GM18505 (cell line): ENCODE results near the gene UBE2K.
"Not testable (repeated sequence)": the region's sequence is repeated elsewhere in the genome, so short reads cannot be mapped to it uniquely, and the experiment has no call there.

ENCODE experiments used
- ATAC-seq: cut with Tn5 transposase; IDR thresholded peaks from one replicate; pipeline ENCODE4 v1.9.1; 2021; ENCODE audit not compliant: unreplicated experiment
- POLR2A ChIP-seq: IDR thresholded peaks from 4 replicates; pipeline ENCODE4 v1.6.1; 2011; ENCODE audit warnings: borderline replicate concordance; ENCODE audit not compliant: insufficient read depth, insufficient read length; ENCODE audit errors: extremely low read depth

UBE2K gene

DNA sequence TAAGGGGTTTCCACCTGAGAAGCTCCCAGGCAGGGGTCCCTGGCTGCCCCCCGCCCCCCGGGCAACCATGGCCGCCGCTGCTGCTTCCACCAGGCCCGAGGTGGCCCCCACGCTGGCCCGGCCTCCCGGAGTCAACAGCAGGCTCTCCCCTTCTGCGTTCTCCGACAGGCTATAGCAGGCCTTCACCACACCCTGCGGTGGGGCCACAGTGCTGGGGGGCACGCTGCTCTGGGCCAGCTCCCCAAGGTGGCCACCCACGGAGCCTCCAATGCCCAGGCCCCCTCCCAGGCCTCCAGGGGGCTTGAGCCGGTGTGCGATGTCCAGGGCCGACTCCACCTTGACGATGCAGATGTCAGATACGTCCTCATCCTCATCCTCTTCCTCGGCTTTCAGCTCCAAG, 72.5 kb downstream of the UBE2K start:
- no peak for ATAC-seq
- no peak for TF ChIP-seq POLR2A

DNA sequence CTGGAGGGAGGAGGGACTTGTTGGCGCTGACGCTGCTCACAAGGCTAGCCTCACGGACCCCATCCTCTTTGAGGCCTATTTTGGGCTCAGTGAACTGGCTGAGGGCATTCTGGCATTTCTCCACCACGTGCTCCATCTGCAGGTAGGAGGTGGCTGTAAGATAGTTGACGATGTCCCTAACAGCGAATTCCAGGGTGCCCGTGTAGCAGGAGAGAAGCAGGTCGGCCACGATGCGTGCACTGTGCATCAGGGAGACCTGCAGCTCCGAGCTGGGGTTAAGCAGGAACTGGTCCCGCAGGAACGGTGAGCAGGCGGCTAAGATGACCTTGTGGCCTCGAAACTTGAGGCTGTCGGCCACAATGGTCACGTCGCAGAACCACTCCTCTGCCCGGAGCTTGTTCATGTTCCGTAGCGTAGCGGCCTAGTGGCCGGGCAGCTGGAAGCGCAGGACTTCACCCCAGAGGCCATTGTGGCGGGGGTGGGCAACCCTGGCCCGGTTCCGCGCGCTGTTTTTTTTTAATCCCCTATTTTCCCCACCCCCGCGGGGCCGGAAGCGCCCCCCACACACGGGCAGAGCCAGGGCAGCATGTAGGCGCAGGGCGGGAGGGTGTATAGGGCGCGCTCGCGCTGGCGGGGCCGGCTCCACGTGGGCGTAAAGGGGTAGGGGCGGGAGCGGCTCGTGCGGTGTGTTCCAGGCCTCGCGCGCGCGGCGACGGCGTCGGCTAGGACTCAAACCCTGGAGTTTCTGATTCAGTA, 73.2 kb downstream of the UBE2K start:
- no peak for ATAC-seq
- no peak for TF ChIP-seq POLR2A

DNA sequence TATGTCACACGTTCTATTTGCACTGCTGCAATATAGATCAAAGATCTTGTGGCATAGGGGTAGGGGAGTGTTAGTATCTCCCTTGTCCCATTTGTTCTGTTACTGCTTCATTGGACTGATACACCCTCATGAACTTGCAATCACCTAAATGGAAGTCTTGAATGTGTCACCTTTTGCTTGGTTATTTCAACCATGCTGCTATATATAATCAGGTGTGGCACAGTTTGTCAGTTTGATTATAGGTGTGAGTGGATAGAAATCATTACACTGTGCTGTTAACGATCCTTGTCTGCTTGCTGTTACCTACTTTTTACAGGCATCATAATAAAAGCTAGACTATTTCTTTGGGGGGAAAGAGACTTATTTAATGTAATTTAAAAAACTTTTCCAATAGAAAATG, 84.1 kb downstream of the UBE2K start:
- ATAC-seq = not testable (repeated sequence)

DNA sequence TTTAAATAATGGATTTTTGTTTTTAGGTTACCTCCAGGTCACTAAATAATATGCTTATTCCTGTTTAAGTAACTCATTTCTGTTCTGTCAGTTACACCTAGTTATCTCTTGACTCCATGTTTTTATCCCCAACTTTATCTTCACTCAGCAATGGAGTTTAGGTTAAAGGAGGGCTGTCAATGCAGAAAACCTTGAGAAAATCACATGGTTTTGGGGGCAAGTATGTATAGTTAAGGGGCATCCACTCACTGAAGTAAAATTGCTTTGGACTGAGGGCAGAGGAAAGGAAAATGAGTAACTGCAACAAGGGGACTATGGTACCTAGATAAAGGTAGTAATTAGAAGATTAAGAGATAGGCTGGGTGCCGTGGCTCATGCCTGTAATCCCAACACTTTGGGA, 87.1 kb downstream of the UBE2K start:
- ATAC-seq = no peak
- TF ChIP-seq POLR2A = no peak

DNA sequence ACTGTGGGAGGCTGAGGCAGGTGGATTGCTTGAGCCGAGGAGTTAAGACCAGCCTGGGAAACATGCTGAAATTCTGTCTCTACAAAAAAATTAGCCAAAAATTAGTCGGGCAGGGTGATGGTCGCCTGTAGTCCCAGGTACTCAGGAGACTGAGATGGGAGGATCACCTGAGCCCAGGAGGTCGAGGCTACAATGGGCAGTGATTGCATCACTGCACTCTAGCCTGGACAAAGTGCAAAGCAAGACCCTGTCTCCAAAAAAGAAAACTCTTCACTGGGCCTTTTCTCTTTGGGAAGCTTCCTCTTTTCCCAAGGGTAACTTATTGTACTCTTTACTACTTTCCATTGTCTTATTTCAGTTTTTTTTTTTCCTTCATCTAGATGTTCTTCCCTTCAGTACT, 88.9 kb downstream of the UBE2K start:
- no peak for ATAC-seq
- no peak for TF ChIP-seq POLR2A

DNA sequence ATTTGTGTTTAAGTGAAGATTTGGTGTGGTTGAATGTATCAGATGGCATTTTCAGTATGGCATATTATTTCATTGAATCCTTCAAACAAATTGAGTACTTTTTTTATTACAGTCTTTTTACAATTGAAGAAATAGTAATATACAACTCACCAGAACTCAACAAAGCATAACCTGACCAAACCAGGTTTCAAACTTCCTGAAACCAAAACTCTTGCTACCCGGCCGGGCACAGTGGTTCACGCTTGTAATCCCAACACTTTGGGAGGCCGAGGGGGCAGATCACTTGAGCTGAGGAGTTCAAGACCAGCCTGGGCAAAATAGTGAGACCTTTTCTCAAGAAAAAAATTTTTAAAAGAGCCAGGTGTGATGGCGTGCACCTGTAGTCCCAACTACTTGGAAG, 94.2 kb downstream of the UBE2K start:
- ATAC-seq = no peak

DNA sequence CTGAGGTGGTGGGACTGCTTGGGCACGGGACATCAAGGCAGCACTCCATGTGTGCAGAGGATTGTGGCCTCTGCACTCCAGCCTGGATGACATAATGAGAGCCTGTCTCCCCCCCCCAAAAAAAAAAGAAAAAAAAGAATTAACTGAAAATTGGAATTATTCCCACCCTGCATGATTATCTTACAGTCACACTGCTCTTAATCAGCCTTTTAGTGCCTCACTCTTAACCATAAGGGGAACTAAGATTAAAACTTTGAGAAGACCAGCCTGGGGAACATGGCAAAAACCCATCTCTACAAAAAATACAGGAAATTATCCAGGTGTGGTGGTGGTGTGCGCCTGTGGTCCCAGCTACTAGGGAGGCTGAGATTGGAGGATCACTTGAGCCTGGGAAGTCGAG, 94.6 kb downstream of the UBE2K start:
- no peak for TF ChIP-seq POLR2A
- no peak for ATAC-seq

More for the DNA sequence above, 94.2 kb downstream of the UBE2K start:
- TF ChIP-seq POLR2A = no peak

DNA sequence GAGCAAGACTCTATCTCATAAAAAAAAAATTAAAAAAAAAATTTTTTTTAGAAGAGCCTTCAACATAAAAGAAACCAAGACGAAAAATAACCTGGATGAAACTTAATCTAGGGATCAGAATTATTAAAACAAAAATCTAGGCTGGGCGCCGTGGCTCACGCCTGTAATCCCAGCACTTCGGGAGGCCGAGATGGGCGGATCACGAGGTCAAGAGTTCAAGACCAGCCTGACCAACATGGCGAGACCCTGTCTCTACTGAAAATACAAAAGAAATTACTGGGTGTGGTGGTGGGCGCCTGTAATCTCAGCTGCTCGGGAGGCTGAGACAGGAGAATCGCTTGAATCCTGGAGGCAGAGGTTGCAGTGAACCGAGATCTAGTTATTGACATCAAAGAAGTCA, 95.0 kb downstream of the UBE2K start:
- ATAC-seq = not testable (repeated sequence)

DNA sequence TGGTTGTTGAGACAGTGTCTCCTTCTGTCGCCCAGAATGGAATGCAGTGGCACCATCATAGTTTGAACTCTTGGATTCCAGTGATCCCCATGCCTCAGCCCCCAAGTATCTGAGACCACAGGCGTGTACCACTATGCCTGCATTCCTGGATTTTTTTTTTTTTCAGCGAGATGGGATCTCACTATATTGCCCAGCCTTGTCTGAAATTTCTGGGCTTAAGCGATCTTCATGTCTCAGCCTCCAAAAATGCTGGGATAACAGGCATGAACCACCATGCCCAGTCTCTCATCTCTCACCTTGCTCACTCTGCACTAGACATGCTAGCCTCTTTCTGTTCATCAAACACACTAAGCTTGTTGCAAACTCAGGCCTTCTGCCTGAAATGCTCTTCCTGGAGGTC, 104.1 kb downstream of the UBE2K start:
- no peak for ATAC-seq

DNA sequence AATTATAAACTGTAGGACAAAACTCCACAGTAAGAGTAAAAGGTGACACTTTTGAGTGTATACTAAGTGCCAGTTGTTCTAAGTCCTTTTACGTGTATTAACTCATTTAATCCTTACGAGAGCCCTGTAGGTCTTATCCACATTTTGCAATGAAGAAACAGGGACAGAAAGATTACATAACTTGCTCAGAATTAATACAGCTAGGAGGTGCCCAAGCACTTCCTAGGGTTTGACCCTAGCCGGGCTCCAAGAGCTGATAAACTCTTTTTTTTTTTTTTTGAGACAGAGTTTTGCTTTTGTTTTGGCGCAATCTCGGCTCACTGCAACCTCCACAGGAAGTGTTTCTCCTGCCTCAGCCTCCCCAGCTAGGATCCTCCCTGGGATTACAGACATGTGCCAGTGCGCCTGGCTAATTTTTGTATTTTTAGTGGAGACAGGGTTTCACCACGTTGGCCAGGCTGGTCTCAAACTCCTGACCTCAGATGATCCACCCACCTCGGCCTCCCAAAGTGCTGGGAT, 110.4 kb downstream of the UBE2K start:
- TF ChIP-seq POLR2A = no peak
- ATAC-seq = no peak

More for the DNA sequence above, 104.1 kb downstream of the UBE2K start:
- no peak for TF ChIP-seq POLR2A

DNA sequence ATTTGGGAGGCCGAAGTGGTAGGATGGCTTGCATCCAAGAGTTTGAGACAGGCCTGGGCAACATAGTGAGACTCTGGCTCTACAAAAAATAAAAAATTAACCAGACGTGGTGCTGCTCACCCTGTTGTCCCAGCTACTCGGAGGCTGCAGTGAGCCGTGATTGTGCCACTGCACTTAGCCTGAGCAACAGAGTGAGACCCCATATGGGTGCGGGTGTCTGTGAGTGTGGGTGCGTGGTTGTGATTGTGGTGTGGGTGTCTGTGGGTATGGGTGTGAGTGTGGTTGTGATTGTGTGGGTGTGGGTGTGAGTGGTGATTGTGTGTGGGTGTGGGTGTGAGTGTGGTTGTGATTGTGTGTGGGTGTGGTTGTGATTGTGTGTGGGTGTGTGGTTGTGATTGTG, 114.6 kb downstream of the UBE2K start:
- TF ChIP-seq POLR2A = no peak
- no peak for ATAC-seq

DNA sequence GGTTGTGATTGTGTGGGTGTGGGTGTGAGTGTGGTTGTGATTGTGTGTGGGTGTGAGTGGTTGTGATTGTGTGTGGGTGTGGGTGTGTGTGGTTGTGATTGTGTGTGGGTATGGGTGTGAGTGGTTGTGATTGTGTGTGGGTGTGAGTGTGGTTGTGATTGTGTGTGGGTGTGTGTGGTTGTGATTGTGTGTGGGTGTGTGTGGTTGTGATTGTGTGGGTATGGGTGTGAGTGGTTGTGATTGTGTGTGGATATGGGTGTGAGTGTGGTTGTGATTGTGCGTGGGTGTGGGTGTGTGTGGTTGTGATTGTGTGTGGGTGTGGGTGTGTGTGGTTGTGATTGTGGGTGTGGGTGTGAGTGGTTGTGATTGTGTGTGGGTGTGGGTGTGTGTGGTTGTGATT, 115.1 kb downstream of the UBE2K start:
- not testable (repeated sequence) for ATAC-seq

DNA sequence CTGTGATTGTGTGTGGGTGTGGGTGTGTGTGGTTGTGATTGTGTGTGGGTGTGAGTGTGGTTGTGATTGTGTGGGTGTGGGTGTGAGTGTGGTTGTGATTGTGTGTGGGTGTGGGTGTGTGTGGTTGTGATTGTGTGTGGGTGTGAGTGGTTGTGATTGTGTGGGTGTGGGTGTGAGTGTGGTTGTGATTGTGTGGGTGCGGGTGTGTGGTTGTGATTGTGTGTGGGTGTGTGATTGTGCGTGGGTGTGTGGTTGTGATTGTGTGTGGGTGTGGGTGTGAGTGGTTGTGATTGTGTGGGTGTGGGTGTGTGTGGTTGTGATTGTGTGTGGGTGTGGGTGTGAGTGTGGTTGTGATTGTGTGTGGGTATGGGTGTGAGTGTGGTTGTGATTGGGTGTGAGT, 115.8 kb downstream of the UBE2K start:
- ATAC-seq = not testable (repeated sequence)

DNA sequence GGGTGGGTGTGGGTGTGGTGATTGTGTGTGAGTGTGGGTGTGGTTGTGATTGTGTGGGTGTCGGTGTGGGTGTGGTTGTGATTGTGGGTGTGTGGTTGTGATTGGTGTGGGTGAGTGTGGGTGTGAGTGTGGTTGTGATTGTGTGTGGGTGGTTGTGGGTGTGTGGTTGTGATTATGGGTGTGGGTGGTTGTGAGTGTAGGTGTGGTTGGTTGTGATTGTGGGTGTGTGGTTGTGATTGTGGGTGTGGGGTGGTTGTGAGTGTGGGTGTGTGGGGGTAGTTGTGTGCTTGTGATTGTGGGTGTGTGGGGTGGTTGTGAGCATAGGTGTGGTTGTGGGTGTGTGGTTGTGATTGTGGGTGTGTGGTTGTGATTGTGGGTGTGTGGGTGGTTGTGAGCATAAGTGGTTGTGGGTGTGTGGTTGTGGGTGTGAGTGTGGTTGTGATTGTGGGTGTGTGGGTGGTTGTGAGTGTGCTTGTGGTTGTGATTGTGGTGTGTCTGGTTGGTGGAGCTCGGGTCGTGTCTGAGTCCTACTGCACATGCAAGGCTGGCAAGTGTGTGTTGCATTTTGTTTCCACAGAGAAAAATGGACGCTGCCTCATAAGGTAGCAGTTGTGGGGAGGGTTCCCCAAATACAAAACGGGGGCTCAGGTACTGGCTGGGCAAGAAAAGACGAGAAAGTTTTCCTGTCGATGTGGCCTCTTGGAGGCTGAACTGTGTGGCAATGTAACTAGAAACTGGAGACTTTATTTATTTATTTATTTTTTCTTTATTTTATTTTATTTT, 116.7 kb downstream of the UBE2K start:
- TF ChIP-seq POLR2A = no peak
- no peak for ATAC-seq
